AG09309 (cell line): ENCODE data around the gene SEMA3F.
A peak's percentile ranks its signal among the peaks of the same experiment; 100 is the strongest.
"Not testable (repeated sequence)": the region's sequence is repeated elsewhere in the genome, so short reads cannot be mapped to it uniquely, and the experiment has no call there.

Source experiments
- DNase-seq: peaks from one replicate; pipeline ENCODE4 v3.0.0-alpha.2; 2010; ENCODE audit warnings: low read depth
- H3K4me3 ChIP-seq: 2 replicates; pipeline ENCODE4 v1.5.1; 2011; ENCODE audit warnings: mild to moderate bottlenecking, low read depth, low read length, moderate library complexity; ENCODE audit not compliant: control insufficient read depth
- CTCF ChIP-seq: IDR thresholded peaks from 2 replicates; pipeline ENCODE4 v1.5.1; 2011; ENCODE audit warnings: mild to moderate bottlenecking, low read depth, low read length, inconsistent platforms; ENCODE audit not compliant: insufficient read depth, control insufficient read depth; ENCODE audit errors: missing control alignments

Gene SEMA3F

GRCh38 chr3:50221411-50222168 is 66.5 kb downstream of the SEMA3F start:
- no peak for DNase-seq
- no peak for TF ChIP-seq CTCF
- no peak overlapping the region for H3K4me3 ChIP-seq

- no peak for DNase-seq
- no peak overlapping the region for H3K4me3 ChIP-seq
- TF ChIP-seq CTCF: no peak
Observed at GRCh38 chr3:50222169-50222528, 67.0 kb downstream of the SEMA3F start.

- no peak for TF ChIP-seq CTCF
- DNase-seq: no peak
- no peak overlapping the region for H3K4me3 ChIP-seq
Observed at GRCh38 chr3:50224639-50225038, 69.5 kb downstream of the SEMA3F start.

- DNase-seq: no peak
- TF ChIP-seq CTCF: no peak
- H3K4me3 ChIP-seq: peak overlapping the region; percentile 61
Observed at GRCh38 chr3:50226888-50227389, 71.8 kb downstream of the SEMA3F start.

GRCh38 chr3:50227390-50228183 is 72.5 kb downstream of the SEMA3F start:
- peak; percentile 55 for TF ChIP-seq CTCF
- no peak for DNase-seq
- peak overlapping the region; percentile 62 for H3K4me3 ChIP-seq

GRCh38 chr3:50228184-50228763 is 73.2 kb downstream of the SEMA3F start:
- H3K4me3 ChIP-seq: peak overlapping the region; percentile 62
- not testable (repeated sequence) for DNase-seq

- no peak for TF ChIP-seq CTCF
- DNase-seq: no peak
- H3K4me3 ChIP-seq: no peak overlapping the region
Observed at GRCh38 chr3:50229490-50229889, 74.4 kb downstream of the SEMA3F start.
